H1 (cell line): ENCODE data around the gene SNAPC2. TPM values are rescaled to one million over a fixed set of nuclear protein-coding genes. Genes with fewer than 3 reads are reported as not detected.

Source experiments
- CTCF ChIA-PET: fragments of 300-600 bp; sonication (Branson Sonifier 250); formaldehyde crosslinking; loops from one replicate; lab custom pipeline; 2021; ENCODE audit not compliant: partially characterized antibody; lab: Charles Lee
- POLR2A ChIA-PET: fragments of 300-600 bp; sonication (Branson Sonifier 250); formaldehyde crosslinking; loops from one replicate; lab custom pipeline; 2021; ENCODE audit warnings: inconsistent platforms; ENCODE audit not compliant: partially characterized antibody; lab: Charles Lee
- DNase-seq, 2 experiments: peaks; one replicate each; pipeline versions ENCODE4 v3.0.0 to v3.0.0-alpha.2; 2010 to 2022; ENCODE audit warnings: low spot score in 2 of 2, low read depth in 1 of 2, mixed read lengths in 1 of 2
- FAIRE-seq: peaks from 2 replicates; lab custom pipeline; 2011; peaks lifted over from hg19 to GRCh38; lab: Jason Lieb, UNC
- H2AFZ ChIP-seq: 2 replicates; pipeline ENCODE4 v1.8.1; 2012; ENCODE audit warnings: low read length, inconsistent platforms
- H2AK5ac ChIP-seq: 2 replicates; pipeline ENCODE4 v1.6.1; 2013; ENCODE audit warnings: low read depth, low read length
- H2BK120ac ChIP-seq: replicated peaks from 2 replicates; pipeline ENCODE3; 2013; ENCODE audit warnings: low read depth, low read length, inconsistent platforms
- H2BK12ac ChIP-seq: 2 replicates; pipeline ENCODE4 v1.6.1; 2013; ENCODE audit warnings: low read depth, low read length
- H2BK15ac ChIP-seq: 2 replicates; pipeline ENCODE4 v1.6.1; 2013; ENCODE audit warnings: low read length
- H2BK20ac ChIP-seq: 2 replicates; pipeline ENCODE4 v1.6.1; 2013; ENCODE audit warnings: low read length
- H2BK5ac ChIP-seq: 2 replicates; pipeline ENCODE4 v1.6.1; 2013; ENCODE audit warnings: low read depth, low read length
- H3K14ac ChIP-seq: 2 replicates; pipeline ENCODE4 v1.6.1; 2013; ENCODE audit warnings: inconsistent platforms; ENCODE audit not compliant: insufficient read length
- H3K18ac ChIP-seq: 2 replicates; pipeline ENCODE4 v1.6.1; 2013; ENCODE audit warnings: low read length; ENCODE audit errors: extremely low read depth
- H3K23ac ChIP-seq: 2 replicates; pipeline ENCODE4 v1.6.1; 2013; ENCODE audit warnings: inconsistent platforms; ENCODE audit not compliant: insufficient read length
- H3K23me2 ChIP-seq: 2 replicates; pipeline ENCODE4 v1.6.1; 2013; ENCODE audit warnings: low read depth, low read length
- H3K27ac ChIP-seq: 2 replicates; pipeline ENCODE4 v1.6.1; 2011; ENCODE audit warnings: low read depth, low read length, inconsistent platforms
- H3K27me3 ChIP-seq, 4 experiments: replicated peaks in 1 of 4; 1 replicate in 1 of 4; 2 replicates in 3 of 4; pipeline versions ENCODE4 v1.6.1 to v1.8.1; 2011 to 2013; ENCODE audit warnings: low read length in 3 of 4, mild to moderate bottlenecking in 3 of 4, inconsistent platforms in 2 of 4, mixed read lengths in 2 of 4, moderate library complexity in 1 of 4; ENCODE audit not compliant: control insufficient read depth in 3 of 4, insufficient read depth in 3 of 4; ENCODE audit errors: extremely low read depth in 1 of 4
- H3K36me3 ChIP-seq, 4 experiments: 2 replicates each; pipeline versions ENCODE4 v1.6.1 to v1.8.1; 2011 to 2013; ENCODE audit warnings: mild to moderate bottlenecking in 4 of 4, low read length in 3 of 4, moderate library complexity in 2 of 4, control low read depth in 1 of 4, inconsistent platforms in 1 of 4; ENCODE audit not compliant: insufficient read depth in 4 of 4, control insufficient read depth in 2 of 4
- H3K4ac ChIP-seq: replicated peaks from 2 replicates; pipeline ENCODE3; 2013; ENCODE audit warnings: low read length, low read depth, mixed read lengths, inconsistent platforms; ENCODE audit not compliant: insufficient read length
- H3K4me1 ChIP-seq, 4 experiments: replicated peaks in 1 of 4; 1 replicate in 1 of 4; 2 replicates in 3 of 4; pipeline versions ENCODE4 v1.6.1 to v1.8.1; 2011 to 2013; ENCODE audit warnings: low read length in 3 of 4, inconsistent platforms in 2 of 4, mixed read lengths in 1 of 4; ENCODE audit not compliant: insufficient read depth in 4 of 4, control insufficient read depth in 3 of 4
- H3K4me2 ChIP-seq, 2 experiments: 2 replicates each; pipeline versions ENCODE4 v1.6.1 to v1.8.1; 2011 to 2013; ENCODE audit warnings: low read depth in 2 of 2, low read length in 2 of 2, control low read depth in 1 of 2, inconsistent platforms in 1 of 2, mild to moderate bottlenecking in 1 of 2; ENCODE audit not compliant: insufficient read depth in 1 of 2
- H3K4me3 ChIP-seq, 4 experiments: fragments of 200-600, 300-600 bp in 1 of 4; sonication (generic), shearing (Covaris generic), sonication (Bioruptor Twin) in 1 of 4; 2 replicates each; pipeline versions ENCODE4 v1.5.1 to v1.8.1; 2011 to 2016; ENCODE audit warnings: low read length in 4 of 4, low read depth in 3 of 4, control low read depth in 2 of 4, inconsistent platforms in 2 of 4, mild to moderate bottlenecking in 2 of 4, mixed read lengths in 1 of 4, moderate library complexity in 1 of 4; ENCODE audit not compliant: insufficient read depth in 2 of 4; ENCODE audit errors: extremely low read depth in 1 of 4
- H3K56ac ChIP-seq: replicated peaks from 2 replicates; pipeline ENCODE3; 2013; ENCODE audit warnings: low read depth, mild to moderate bottlenecking, mixed read lengths, low read length, inconsistent platforms; ENCODE audit not compliant: insufficient read length
- H3K79me1 ChIP-seq: 2 replicates; pipeline ENCODE4 v1.6.1; 2013; ENCODE audit warnings: low read depth, low read length, control low read depth
- H3K79me2 ChIP-seq, 2 experiments: 2 replicates each; pipeline versions ENCODE4 v1.6.1 to v1.8.1; 2012 to 2013; ENCODE audit warnings: low read length in 2 of 2, mild to moderate bottlenecking in 2 of 2, inconsistent platforms in 1 of 2; ENCODE audit not compliant: insufficient read depth in 2 of 2, control insufficient read depth in 1 of 2
- H3K9ac ChIP-seq, 4 experiments: replicated peaks in 1 of 4; 1 replicate in 1 of 4; 2 replicates in 3 of 4; pipeline versions ENCODE4 v1.6.1 to v1.8.1; 2011 to 2013; ENCODE audit warnings: low read depth in 3 of 4, low read length in 3 of 4, control low read depth in 2 of 4, mild to moderate bottlenecking in 2 of 4, moderate library complexity in 2 of 4, inconsistent platforms in 1 of 4; ENCODE audit errors: extremely low read depth in 1 of 4
- H3K9me3 ChIP-seq, 2 experiments: 2 replicates each; pipeline versions ENCODE4 v1.6.1 to v1.8.1; 2012 to 2013; ENCODE audit warnings: mild to moderate bottlenecking in 2 of 2, moderate library complexity in 2 of 2, control low read depth in 1 of 2, inconsistent platforms in 1 of 2, low read depth in 1 of 2, low read length in 1 of 2, mixed read lengths in 1 of 2; ENCODE audit not compliant: insufficient read depth in 2 of 2
- H4K20me1 ChIP-seq, 2 experiments: replicated peaks in 1 of 2; 2 replicates each; pipeline versions ENCODE3 to v1.8.1; 2011 to 2013; ENCODE audit warnings: inconsistent platforms in 2 of 2, low read length in 2 of 2, mild to moderate bottlenecking in 1 of 2; ENCODE audit not compliant: insufficient read depth in 2 of 2, control insufficient read depth in 1 of 2
- H4K5ac ChIP-seq: 2 replicates; pipeline ENCODE4 v1.6.1; 2013; ENCODE audit warnings: low read length, low read depth, mixed read lengths, inconsistent platforms; ENCODE audit not compliant: insufficient read length
- H4K8ac ChIP-seq: 2 replicates; pipeline ENCODE4 v1.8.0; 2013; ENCODE audit warnings: mild to moderate bottlenecking, moderate library complexity, low read length, inconsistent platforms; ENCODE audit not compliant: insufficient read depth; ENCODE audit errors: extremely low read depth
- H4K91ac ChIP-seq: replicated peaks from 2 replicates; pipeline ENCODE3; 2013; ENCODE audit warnings: low read length, mixed read lengths, inconsistent platforms; ENCODE audit not compliant: insufficient read length
- CBX5 ChIP-seq: fragments of 300-800, 300-1000 bp; sonication (generic); IDR thresholded peaks from 2 replicates; pipeline ENCODE4 v1.7.1; 2016; ENCODE audit warnings: antibody characterized with exemption, low read length, low read depth
- CTCF ChIP-seq, 3 experiments: IDR thresholded peaks; 1 replicate in 2 of 3; 2 replicates in 1 of 3; pipeline versions ENCODE4 v1.5.1 to v1.6.1; 2011; ENCODE audit warnings: low read length in 3 of 3, mild to moderate bottlenecking in 3 of 3, inconsistent platforms in 2 of 3, low read depth in 1 of 3, moderate library complexity in 1 of 3; ENCODE audit not compliant: insufficient read depth in 1 of 3; ENCODE audit errors: control extremely low read depth in 1 of 3
- EGR1 ChIP-seq: IDR thresholded peaks from 2 replicates; pipeline ENCODE4 v1.6.1; 2011; ENCODE audit warnings: low read depth, low read length, borderline replicate concordance
- JUN ChIP-seq: IDR thresholded peaks from 2 replicates; pipeline ENCODE4 v1.6.1; 2011; ENCODE audit warnings: low read depth, mild to moderate bottlenecking, improper control_type of control experiment, low read length
- KDM1A ChIP-seq: fragments of 200-600, 300-600 bp; sonication (generic); IDR thresholded peaks from 2 replicates; pipeline ENCODE4 v1.7.1; 2016; ENCODE audit warnings: mild to moderate bottlenecking, low read length, borderline replicate concordance
- KDM4A ChIP-seq: IDR thresholded peaks from one replicate; pipeline ENCODE4 v1.7.1; 2012; ENCODE audit warnings: low read depth, mild to moderate bottlenecking, moderate library complexity, low read length, inconsistent platforms; ENCODE audit not compliant: severe bottlenecking
- KDM5A ChIP-seq: fragments of 200-600 bp; IDR thresholded peaks from 2 replicates; pipeline ENCODE4 v1.7.1; 2012; ENCODE audit warnings: mild to moderate bottlenecking, low read length, inconsistent platforms, mixed read lengths
- SIX5 ChIP-seq: IDR thresholded peaks from 2 replicates; pipeline ENCODE4 v1.6.1; 2011; ENCODE audit warnings: mild to moderate bottlenecking, low read depth, low read length
- WGBS, 2 experiments: shearing (Covaris generic) in 1 of 2; methylation state at CpG; one replicate each; pipeline versions ENCODE4 v1.1.6 to v1.1.7; 2013 to 2015; ENCODE audit warnings: low lambda C conversion rate in 2 of 2, mixed read lengths in 2 of 2, inconsistent platforms in 1 of 2, low coverage in 1 of 2, missing lambda C conversion rate in 1 of 2; ENCODE audit not compliant: insufficient replicate concordance in 2 of 2, insufficient coverage in 1 of 2, insufficient read length in 1 of 2; ENCODE audit errors: extremely low coverage in 1 of 2, missing lambda C conversion rate in 1 of 2; 5-methylcytosine and 5-hydroxymethylcytosine counted together
- polyA plus RNA-seq, 7 experiments: library from polyadenylated mRNA; depleted of rRNA in 3 of 7; stranded (reverse) in 5 of 7; unstranded in 2 of 7; fragments of >200 nt in 5 of 7; fragments of 200-250 nt in 2 of 7; gene quantifications; 1 replicate in 5 of 7; 2 replicates in 1 of 7; 4 replicates in 1 of 7; pipeline versions ENCODE4 v1.2.1 to v1.2.3, GENCODE V29; 2011 to 2013; ENCODE audit warnings: missing spikeins in 2 of 7, mixed read lengths in 2 of 7
- total RNA-seq: library from RNA; stranded (reverse); fragmentation: NEBNext Ultra II Directional; extraction: Animal tissue kit (Norgen Biotek cat#: 25700); gene quantifications from 2 replicates; pipeline ENCODE4 v1.2.1, GENCODE V29; 2021

SNAPC2 gene
- total and polyA plus RNA-seq, 2 of the 8 experiments (the other 6 are each of a cell fraction or from before 2014, with no cell fraction given): 18.2 to 20.3 TPM

GRCh38 chr19:7879111-7879807 lies 40.9 kb upstream of the SNAPC2 start:
- H2BK20ac ChIP-seq: no peak overlapping the region

More at GRCh38 chr19:7879111-7879807, 40.9 kb upstream of the SNAPC2 start:
- no peak overlapping the region for H3K14ac ChIP-seq
- ChIA-PET CTCF (interaction anchor here (1.4 to 1.5 kb wide), 3 partner anchors 16 to 24 kb away, joined by 4 read pairs; partner anchors contain the start of gene MAP2K7), POLR2A (interaction anchor here (1.2 kb wide), 1 partner anchor 18 kb away, joined by 3 read pairs; no protein-coding TSS in a partner anchor)
- H3K27ac ChIP-seq: no peak overlapping the region
- H3K36me3 ChIP-seq: no peaks in the 10 kb centered on the region
- H2BK120ac ChIP-seq: no peak overlapping the region
- H4K5ac ChIP-seq: no peak overlapping the region
- DNase-seq (no peak), FAIRE-seq (no peak)
- H4K20me1 ChIP-seq: no peaks in the 10 kb centered on the region
- H4K8ac ChIP-seq: no peak overlapping the region; the same call in 1 of the 2 replicates
- H3K23me2 ChIP-seq: peaks cover 3% of the 10 kb centered on the region; the same call in 1 of the 2 replicates
- H3K79me1 ChIP-seq: no peaks in the 10 kb centered on the region
- no peak overlapping the region for H3K4me2 ChIP-seq
- H3K23ac ChIP-seq: no peak overlapping the region
- 90% methylated on average over 18 of the region's 18 CpGs; no CpG with 5 or more reads in 1 of the 2 experiments for WGBS, 2 experiments
- H3K9ac ChIP-seq: no peak overlapping the region
- peaks cover 0 to 3% (median 0%) of the 10 kb centered on the region in 4 experiments; a peak in 1 of 7 replicates for H3K4me1 ChIP-seq
- no peak overlapping the region for H3K4me3 ChIP-seq
- no peak overlapping the region for H3K56ac ChIP-seq
- H2BK5ac ChIP-seq: no peak overlapping the region
- no peaks in the 10 kb centered on the region for H3K9me3 ChIP-seq
- no peak overlapping the region for H3K18ac ChIP-seq
- H2BK12ac ChIP-seq: no peak overlapping the region
- no peak overlapping the region for H3K4ac ChIP-seq
- TF ChIP-seq KDM1A: no peak
- no peak for TF ChIP-seq CTCF (IDR thresholded peaks at IDR 0.05; ENCODE audit: control extremely low read depth in 1 of 3, insufficient read depth in 1 of 3, low read depth in 1 of 3, low read length in 3 of 3)
- no peak for TF ChIP-seq KDM5A
- TF ChIP-seq KDM4A: no peak
- no peak for TF ChIP-seq EGR1
- TF ChIP-seq SIX5: no peak
- TF ChIP-seq CBX5: no peak
- TF ChIP-seq JUN: no peak
- TF ChIP-seq, all 59 proteins: peak for 0
- Histone ChIP-seq H2AK5ac (no peak overlapping the region), H2AFZ (no peak overlapping the region), H2BK15ac (no peak overlapping the region), H3K79me2 (no peaks in the 10 kb centered on the region), H3K27me3 (no peaks in the 10 kb centered on the region), H4K91ac (no peak overlapping the region)
